Neural cell (in vitro differentiated cells): ENCODE data around the gene NCKAP5L. TPM values are rescaled to one million over a fixed set of nuclear protein-coding genes. Genes with fewer than 3 reads are reported as not detected.
"Not testable (repeated sequence)": the region's sequence is repeated elsewhere in the genome, so short reads cannot be mapped to it uniquely, and the experiment has no call there.

Experiments
- H2AFZ ChIP-seq: fragments of 200-600, 300-800 bp; sonication (generic), shearing (Covaris generic); 2 replicates; pipeline ENCODE4 v1.6.0; 2014; ENCODE audit warnings: low read depth, mild to moderate bottlenecking, antibody characterized with exemption, low read length, moderate library complexity
- H3F3A ChIP-seq: fragments of 200-600 bp; shearing (Covaris generic); 2 replicates; pipeline ENCODE4 v1.6.1; 2016; ENCODE audit warnings: mild to moderate bottlenecking, moderate library complexity, mixed read lengths, antibody characterized with exemption, low read length; ENCODE audit not compliant: insufficient read depth, poor library complexity, severe bottlenecking
- H3K27ac ChIP-seq: fragments of 200-600, 300-800 bp; sonication (generic), shearing (Covaris generic); 2 replicates; pipeline ENCODE4 v1.5.1; 2014; ENCODE audit warnings: mild to moderate bottlenecking, low read length, moderate library complexity
- H3K27me3 ChIP-seq: fragments of 300-800, 200-600 bp; sonication (generic), shearing (Covaris generic); 2 replicates; pipeline ENCODE4 v1.6.0; 2014; ENCODE audit warnings: mild to moderate bottlenecking, low read depth, low read length, moderate library complexity; ENCODE audit not compliant: insufficient read depth
- H3K36me3 ChIP-seq: fragments of 300-800, 200-600 bp; sonication (generic), shearing (Covaris generic); 2 replicates; pipeline ENCODE4 v1.5.1; 2014; ENCODE audit warnings: mild to moderate bottlenecking, antibody characterized with exemption, low read length, moderate library complexity; ENCODE audit not compliant: insufficient read depth
- H3K4me2 ChIP-seq: fragments of 300-800, 200-600 bp; sonication (generic), shearing (Covaris generic); 2 replicates; pipeline ENCODE4 v1.6.0; 2014; ENCODE audit warnings: mild to moderate bottlenecking, low read length
- H3K4me3 ChIP-seq: fragments of 300-800, 200-600 bp; sonication (generic), shearing (Covaris generic); 2 replicates; pipeline ENCODE4 v1.5.1; 2014; ENCODE audit warnings: mild to moderate bottlenecking, low read length, moderate library complexity
- H3K79me2 ChIP-seq: fragments of 200-600 bp; shearing (Covaris generic); replicated peaks from 2 replicates; pipeline ENCODE4 v1.6.0; 2014; ENCODE audit warnings: mild to moderate bottlenecking, low read length, moderate library complexity; ENCODE audit not compliant: insufficient read depth
- H3K9ac ChIP-seq: fragments of 300-800, 200-600 bp; sonication (generic), shearing (Covaris generic); 2 replicates; pipeline ENCODE4 v1.6.1; 2016; ENCODE audit warnings: mild to moderate bottlenecking, low read length, mixed read lengths
- H3K9me2 ChIP-seq: fragments of 200-600 bp; shearing (Covaris generic); 2 replicates; pipeline ENCODE4 v1.6.1; 2016; ENCODE audit warnings: mild to moderate bottlenecking, low read length, mixed read lengths; ENCODE audit not compliant: insufficient read depth
- H3K9me3 ChIP-seq: fragments of 200-600, 300-800 bp; sonication (generic), shearing (Covaris generic); 2 replicates; pipeline ENCODE4 v1.6.1; 2016; ENCODE audit warnings: mild to moderate bottlenecking, mixed run types, low read length, moderate library complexity, mixed read lengths
- H4K20me1 ChIP-seq: fragments of 200-600 bp; shearing (Covaris generic); 2 replicates; pipeline ENCODE4 v1.6.1; 2016; ENCODE audit warnings: mild to moderate bottlenecking, mixed run types; ENCODE audit not compliant: insufficient read depth
- CTCF ChIP-seq: fragments of 450-650 bp; IDR thresholded peaks from 2 replicates; pipeline ENCODE4 v1.5.1; 2014; ENCODE audit warnings: antibody characterized with exemption, mild to moderate bottlenecking, moderate library complexity; ENCODE audit not compliant: poor library complexity, severe bottlenecking
- EP300 ChIP-seq: fragments of 450-650 bp; conservative IDR thresholded peaks from 2 replicates; pipeline ENCODE4 v1.6.1; 2014; ENCODE audit warnings: antibody characterized with exemption, mild to moderate bottlenecking, moderate library complexity; ENCODE audit not compliant: poor library complexity, severe bottlenecking
- EZH2 ChIP-seq: fragments of 200-600, 300-800 bp; shearing (Covaris generic), sonication (generic); IDR thresholded peaks from 2 replicates; pipeline ENCODE4 v1.6.1; 2014; ENCODE audit warnings: antibody characterized with exemption, low read length, borderline replicate concordance, mild to moderate bottlenecking; ENCODE audit not compliant: insufficient read depth, poor library complexity, severe bottlenecking
- MXI1 ChIP-seq: fragments of 450-650 bp; conservative IDR thresholded peaks from 2 replicates; pipeline ENCODE4 v1.6.1; 2014; ENCODE audit warnings: antibody characterized with exemption, mild to moderate bottlenecking; ENCODE audit not compliant: poor library complexity, severe bottlenecking
- POLR2AphosphoS5 ChIP-seq: IDR thresholded peaks from 2 replicates; pipeline ENCODE4 v1.6.1; 2012
- RAD21 ChIP-seq: fragments of 450-650 bp; conservative IDR thresholded peaks from 2 replicates; pipeline ENCODE4 v1.6.1; 2014; ENCODE audit warnings: antibody characterized with exemption, mild to moderate bottlenecking, moderate library complexity
- REST ChIP-seq: IDR thresholded peaks from 2 replicates; pipeline ENCODE4 v1.6.1; 2012; ENCODE audit warnings: borderline replicate concordance
- SMC3 ChIP-seq: fragments of 450-650 bp; conservative IDR thresholded peaks from 2 replicates; pipeline ENCODE4 v1.6.1; 2014; ENCODE audit warnings: antibody characterized with exemption, mild to moderate bottlenecking, moderate library complexity; ENCODE audit not compliant: poor library complexity
- TAF1 ChIP-seq: IDR thresholded peaks from 2 replicates; pipeline ENCODE4 v1.6.1; 2012; ENCODE audit warnings: low read depth
- polyA plus RNA-seq: library from polyadenylated mRNA; depleted of rRNA; stranded (reverse); fragments of >200 nt; gene quantifications from 2 replicates; pipeline ENCODE4 v1.2.3, GENCODE V29; 2014

NCKAP5L gene
- polyA plus RNA-seq, 1 donor from 2014 or later = 6.2 TPM

GRCh38 chr12:49863946-49864797 is 36.0 kb upstream of the NCKAP5L start:
- Histone ChIP-seq H3K9ac (no peak overlapping the region), H3K4me3 (no peak overlapping the region), H3F3A (no peaks in the 10 kb centered on the region), H3K36me3 (no peaks in the 10 kb centered on the region), H2AFZ (no peak overlapping the region), H3K27me3 (no peaks in the 10 kb centered on the region), H3K79me2 (no peaks in the 10 kb centered on the region), H3K4me2 (no peak overlapping the region), H3K9me2 (no peaks in the 10 kb centered on the region), H4K20me1 (no peaks in the 10 kb centered on the region), H3K27ac (no peak overlapping the region), H3K9me3 (no peaks in the 10 kb centered on the region)
- no peak for TF ChIP-seq EZH2
- TF ChIP-seq POLR2AphosphoS5 = no peak
- no peak for TF ChIP-seq REST
- TF ChIP-seq SMC3 = no peak
- no peak for TF ChIP-seq TAF1
- TF ChIP-seq EP300 = no peak
- TF ChIP-seq MXI1 = no peak
- TF ChIP-seq RAD21 = no peak
- no peak for TF ChIP-seq CTCF

DNA sequence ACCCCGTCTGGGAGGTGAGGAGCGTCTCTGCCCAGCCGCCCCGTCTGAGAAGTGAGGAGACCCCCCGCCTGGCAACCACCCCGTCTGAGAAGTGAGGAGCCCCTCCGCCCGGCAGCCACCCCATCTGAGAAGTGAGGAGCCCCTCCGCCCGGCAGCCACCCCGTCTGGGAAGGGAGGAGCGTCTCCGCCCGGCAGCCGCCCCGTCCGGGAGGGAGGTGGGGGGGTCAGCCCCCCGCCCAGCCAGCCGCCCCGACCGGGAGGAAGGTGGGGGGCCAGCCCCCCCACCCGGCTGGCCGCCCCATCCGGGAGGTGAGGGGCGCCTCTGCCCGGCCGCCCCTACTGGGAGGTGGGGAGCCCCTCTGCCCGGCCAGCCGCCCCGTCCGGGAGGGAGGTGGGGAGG is 32.7 kb upstream of the NCKAP5L start:
- not testable (repeated sequence) for H3K4me3 ChIP-seq, H3F3A ChIP-seq, H4K20me1 ChIP-seq, H3K9me3 ChIP-seq, H3K27ac ChIP-seq, H2AFZ ChIP-seq, H3K9me2 ChIP-seq, H3K27me3 ChIP-seq, H3K36me3 ChIP-seq, H3K79me2 ChIP-seq, H3K4me2 ChIP-seq, H3K9ac ChIP-seq

DNA sequence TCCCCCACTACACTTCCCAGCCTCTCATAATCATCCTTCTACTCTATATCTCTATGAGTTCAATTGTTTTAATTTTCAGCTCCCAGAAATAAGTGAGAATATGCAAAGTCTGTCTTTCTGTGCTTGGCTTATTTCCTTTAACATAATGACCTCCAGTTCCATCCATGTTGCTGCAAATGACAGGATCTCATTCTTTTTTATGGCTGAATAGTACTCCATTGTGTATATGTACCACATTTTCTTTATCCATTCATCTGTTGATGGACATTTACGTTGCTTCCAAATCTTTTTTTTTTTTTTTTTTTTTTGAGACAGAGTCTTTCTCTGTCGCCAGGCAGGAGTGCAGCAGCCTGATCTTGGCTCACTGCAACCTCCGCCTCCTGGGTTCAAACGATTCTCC is 27.7 kb upstream of the NCKAP5L start:
- not testable (repeated sequence) for H3F3A ChIP-seq, H3K79me2 ChIP-seq, H3K4me3 ChIP-seq, H3K36me3 ChIP-seq, H3K27me3 ChIP-seq, H3K4me2 ChIP-seq, H3K9ac ChIP-seq, H3K9me3 ChIP-seq, H2AFZ ChIP-seq, H3K27ac ChIP-seq, H4K20me1 ChIP-seq, H3K9me2 ChIP-seq
